OCI-LY7 (cell line): ENCODE measurements around the gene CFAP97D2. TPM values are rescaled to one million over a fixed set of nuclear protein-coding genes. Genes with fewer than 3 reads are reported as not detected.

Source experiments
- BruUV-seq: library from RNA; stranded (reverse); fragments of 400-500 nt; replicated peaks from 2 replicates; lab custom pipeline; 2021; lab: Mats Ljungman, UMichigan
- CTCF ChIA-PET: fragments of 300-600 bp; sonication (Branson Sonifier 250); formaldehyde crosslinking; loops from one replicate; lab custom pipeline; 2022; ENCODE audit warnings: antibody characterized with exemption; ENCODE audit not compliant: unreplicated experiment; lab: Charles Lee
- POLR2A ChIA-PET: fragments of 300-600 bp; sonication (Branson Sonifier 250); formaldehyde crosslinking; loops from one replicate; lab custom pipeline; 2022; ENCODE audit warnings: antibody characterized with exemption; lab: Charles Lee
- DNase-seq: peaks from one replicate; pipeline ENCODE4 v3.0.0-alpha.2; 2015; ENCODE audit warnings: low spot score
- H2AFZ ChIP-seq: fragments of 200-600 bp; sonication (generic), shearing (Covaris generic); 2 replicates; pipeline ENCODE4 v1.6.1; 2014; ENCODE audit warnings: mild to moderate bottlenecking, antibody characterized with exemption, low read length, moderate library complexity
- H3K27ac ChIP-seq: fragments of 200-600 bp; sonication (generic); 2 replicates; pipeline ENCODE4 v1.5.1; 2014; ENCODE audit warnings: mixed run types, low read depth, mild to moderate bottlenecking, moderate library complexity, low read length, inconsistent platforms; ENCODE audit not compliant: poor library complexity, severe bottlenecking
- H3K36me3 ChIP-seq: fragments of 200-600 bp; sonication (generic); 2 replicates; pipeline ENCODE4 v1.6.1; 2014; ENCODE audit warnings: mild to moderate bottlenecking, antibody characterized with exemption, low read length, moderate library complexity, mixed read lengths; ENCODE audit not compliant: insufficient read depth
- H3K4me1 ChIP-seq: fragments of 200-600 bp; sonication (generic); 2 replicates; pipeline ENCODE4 v1.5.1; 2014; ENCODE audit warnings: mild to moderate bottlenecking, low read length; ENCODE audit not compliant: insufficient read depth, poor library complexity, severe bottlenecking
- H3K4me2 ChIP-seq: fragments of 200-600 bp; sonication (generic); 2 replicates; pipeline ENCODE4 v1.6.1; 2014; ENCODE audit warnings: mild to moderate bottlenecking, low read length
- H3K4me3 ChIP-seq: fragments of 200-600 bp; sonication (generic); 2 replicates; pipeline ENCODE4 v1.5.1; 2014; ENCODE audit warnings: mild to moderate bottlenecking, low read depth, low read length; ENCODE audit not compliant: poor library complexity, severe bottlenecking
- H3K79me2 ChIP-seq: fragments of 200-600 bp; sonication (generic); 2 replicates; pipeline ENCODE4 v1.6.1; 2016; ENCODE audit warnings: low read depth, mild to moderate bottlenecking, low read length, moderate library complexity, mixed read lengths; ENCODE audit not compliant: insufficient read depth
- H3K9me2 ChIP-seq: fragments of 200-600 bp; sonication (generic); 2 replicates; pipeline ENCODE4 v1.6.1; 2016; ENCODE audit warnings: mild to moderate bottlenecking, low read length, mixed read lengths; ENCODE audit not compliant: insufficient read depth
- H3K9me3 ChIP-seq: fragments of 200-600 bp; sonication (generic); 2 replicates; pipeline ENCODE4 v1.6.1; 2014; ENCODE audit warnings: mild to moderate bottlenecking, mixed run types, low read length, mixed read lengths
- H4K20me1 ChIP-seq: fragments of 200-600 bp; sonication (generic); 2 replicates; pipeline ENCODE4 v1.6.1; 2014; ENCODE audit warnings: mild to moderate bottlenecking, antibody characterized with exemption, low read length, moderate library complexity, mixed read lengths; ENCODE audit not compliant: insufficient read depth
- EZH2phosphoT487 ChIP-seq: fragments of 200-600 bp; sonication (generic); IDR thresholded peaks from 2 replicates; pipeline ENCODE4 v1.6.1; 2018; ENCODE audit warnings: low read depth, borderline replicate concordance, mild to moderate bottlenecking, mixed run types, antibody characterized with exemption, low read length, moderate library complexity, mixed read lengths
- intact Hi-C: fragments of 100-400 bp; cut with micrococcal nuclease; formaldehyde crosslinking; loops from one replicate; pipeline ENCODE4 v1.10.0; 2022; ENCODE audit not compliant: unreplicated experiment
- total RNA-seq, 2 experiments: library from RNA; depleted of rRNA in 1 of 2; stranded (reverse); fragments of >200 nt in 1 of 2; shearing (Covaris generic) in 1 of 2; gene quantifications; 2 replicates each; pipeline ENCODE4 v1.2.3, GENCODE V29; 2014 to 2022
- TF ChIP-seq, protein P1 (sequence below): fragments of 200-600 bp; sonication (generic); conservative IDR thresholded peaks from 2 replicates; pipeline ENCODE4 v1.5.1; 2014; ENCODE audit warnings: mild to moderate bottlenecking, antibody characterized with exemption, low read length, moderate library complexity, mixed read lengths

CFAP97D2 gene
- total RNA-seq, 2 experiments from 2014 or later, result not detected

DNA sequence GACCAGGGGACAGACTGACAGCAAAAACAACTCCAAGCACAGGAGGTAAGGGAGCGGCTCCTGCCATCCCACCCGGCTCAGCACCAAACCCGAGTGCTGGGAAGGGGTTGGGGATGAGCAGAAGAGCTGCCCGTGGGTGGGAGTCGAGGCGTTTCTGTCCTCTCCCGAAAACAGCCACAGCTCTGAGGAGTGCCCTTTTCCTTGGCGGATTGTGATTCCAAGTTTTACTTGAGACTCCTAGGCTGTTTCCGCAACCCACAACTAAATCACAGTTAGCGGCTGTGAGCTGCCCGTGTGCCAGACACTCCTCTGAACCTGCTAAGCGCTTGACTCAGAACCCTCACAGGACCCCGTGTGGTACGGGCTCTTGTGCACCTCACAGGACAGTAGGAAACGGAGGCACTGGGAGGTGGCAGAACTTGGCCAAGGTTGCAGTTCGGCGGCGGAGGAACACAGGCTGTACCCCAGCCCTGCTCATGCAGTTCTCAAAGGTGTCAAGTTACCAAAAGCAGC lies 21.4 kb downstream of the CFAP97D2 start:
- H3K9me3 ChIP-seq, result no peaks in the 10 kb centered on the region
- H4K20me1 ChIP-seq, result no peaks in the 10 kb centered on the region
- H3K79me2 ChIP-seq, result no peaks in the 10 kb centered on the region
- H3K27ac ChIP-seq, result no peak overlapping the region
- no peak overlapping the region for H3K4me2 ChIP-seq
- no TSS peak for BruUV-seq
- no peak overlapping the region for H3K4me3 ChIP-seq
- POLR2A ChIA-PET, result no interaction called here
- H3K36me3 ChIP-seq, result no peaks in the 10 kb centered on the region
- intact Hi-C loops, result no loop called here
- TF ChIP-seq, protein P1, sequence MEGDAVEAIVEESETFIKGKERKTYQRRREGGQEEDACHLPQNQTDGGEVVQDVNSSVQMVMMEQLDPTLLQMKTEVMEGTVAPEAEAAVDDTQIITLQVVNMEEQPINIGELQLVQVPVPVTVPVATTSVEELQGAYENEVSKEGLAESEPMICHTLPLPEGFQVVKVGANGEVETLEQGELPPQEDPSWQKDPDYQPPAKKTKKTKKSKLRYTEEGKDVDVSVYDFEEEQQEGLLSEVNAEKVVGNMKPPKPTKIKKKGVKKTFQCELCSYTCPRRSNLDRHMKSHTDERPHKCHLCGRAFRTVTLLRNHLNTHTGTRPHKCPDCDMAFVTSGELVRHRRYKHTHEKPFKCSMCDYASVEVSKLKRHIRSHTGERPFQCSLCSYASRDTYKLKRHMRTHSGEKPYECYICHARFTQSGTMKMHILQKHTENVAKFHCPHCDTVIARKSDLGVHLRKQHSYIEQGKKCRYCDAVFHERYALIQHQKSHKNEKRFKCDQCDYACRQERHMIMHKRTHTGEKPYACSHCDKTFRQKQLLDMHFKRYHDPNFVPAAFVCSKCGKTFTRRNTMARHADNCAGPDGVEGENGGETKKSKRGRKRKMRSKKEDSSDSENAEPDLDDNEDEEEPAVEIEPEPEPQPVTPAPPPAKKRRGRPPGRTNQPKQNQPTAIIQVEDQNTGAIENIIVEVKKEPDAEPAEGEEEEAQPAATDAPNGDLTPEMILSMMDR, result no peak
- no peak for TF ChIP-seq EZH2phosphoT487
- CTCF ChIA-PET, result no interaction called here
- no peaks in the 10 kb centered on the region for H3K4me1 ChIP-seq
- no peaks in the 10 kb centered on the region for H3K9me2 ChIP-seq
- no peak for DNase-seq
- H2AFZ ChIP-seq, result no peak overlapping the region

DNA sequence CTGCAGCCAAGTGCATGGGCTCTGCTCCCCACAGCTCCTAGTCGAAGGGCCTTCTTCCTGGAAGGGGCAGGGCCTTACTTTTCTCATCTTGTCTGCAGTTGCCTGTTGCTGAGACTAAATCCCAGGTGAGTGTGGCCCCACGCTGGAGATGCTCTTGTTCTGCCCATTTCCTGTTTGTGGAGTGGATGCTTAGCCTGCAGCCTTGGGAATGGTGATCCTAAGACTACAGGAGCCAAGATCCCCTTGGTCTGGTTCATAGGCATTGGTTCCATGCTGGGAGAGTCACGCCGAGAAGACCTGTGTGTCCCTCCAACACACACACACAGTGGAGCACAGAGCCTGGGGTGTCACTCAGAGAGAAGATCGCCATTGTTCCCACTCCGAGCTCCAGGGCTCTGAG lies 23.5 kb downstream of the CFAP97D2 start:
- Histone ChIP-seq H4K20me1 (no peaks in the 10 kb centered on the region), H3K4me1 (no peaks in the 10 kb centered on the region), H2AFZ (no peak overlapping the region), H3K9me3 (no peaks in the 10 kb centered on the region), H3K79me2 (no peaks in the 10 kb centered on the region), H3K9me2 (no peaks in the 10 kb centered on the region), H3K4me3 (no peak overlapping the region), H3K4me2 (no peak overlapping the region), H3K36me3 (no peaks in the 10 kb centered on the region), H3K27ac (no peak overlapping the region)
- TF ChIP-seq EZH2phosphoT487, result no peak
- TF ChIP-seq, protein P1, result no peak
- intact Hi-C loops, result no loop called here
- CTCF ChIA-PET, result no interaction called here
- no peak for DNase-seq
- BruUV-seq, result no TSS peak
- POLR2A ChIA-PET, result interaction anchor here (1.2 kb wide), 1 partner anchor 16 kb away, joined by 4 read pairs; no protein-coding TSS in a partner anchor

DNA sequence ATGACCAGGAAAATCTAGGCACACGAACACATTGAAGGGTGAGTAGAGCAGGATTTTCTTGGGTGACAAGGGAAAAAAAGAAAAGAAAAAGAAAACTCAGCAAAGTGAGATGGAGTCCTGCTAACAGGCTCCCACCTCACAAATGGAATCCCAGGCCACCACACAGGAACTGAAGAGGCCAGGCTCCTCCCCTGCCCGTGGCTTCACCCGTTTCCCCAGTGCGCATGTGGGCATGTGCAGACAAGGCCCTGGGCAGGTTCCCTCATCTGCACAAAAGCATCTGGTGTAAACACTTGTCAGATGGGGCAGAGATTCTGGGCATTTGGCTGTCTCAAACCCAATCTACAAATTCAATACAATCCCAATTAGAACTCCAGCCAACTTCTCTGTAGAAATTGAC lies 24.5 kb downstream of the CFAP97D2 start:
- Histone ChIP-seq H3K79me2 (no peaks in the 10 kb centered on the region), H4K20me1 (no peaks in the 10 kb centered on the region), H3K9me3 (no peaks in the 10 kb centered on the region), H2AFZ (no peak overlapping the region), H3K4me3 (no peak overlapping the region), H3K4me2 (no peak overlapping the region), H3K36me3 (no peaks in the 10 kb centered on the region), H3K4me1 (no peaks in the 10 kb centered on the region), H3K9me2 (no peaks in the 10 kb centered on the region), H3K27ac (no peak overlapping the region)
- ChIA-PET POLR2A (no interaction called here), CTCF (no interaction called here)
- no peak for DNase-seq
- TF ChIP-seq, protein P1, result no peak
- no peak for TF ChIP-seq EZH2phosphoT487
- intact Hi-C loops, result no loop called here
- BruUV-seq, result no TSS peak
